ENCODE measurements around the gene TNFRSF14. TPM values are rescaled to one million over a fixed set of nuclear protein-coding genes. Genes with fewer than 3 reads are reported as not detected.

TNFRSF14 gene
- total and polyA plus RNA-seq, 2 of the 13 experiments (the other 11 are each of a cell fraction or from before 2014, with no cell fraction given): 11.9 to 49.9 TPM

DNA sequence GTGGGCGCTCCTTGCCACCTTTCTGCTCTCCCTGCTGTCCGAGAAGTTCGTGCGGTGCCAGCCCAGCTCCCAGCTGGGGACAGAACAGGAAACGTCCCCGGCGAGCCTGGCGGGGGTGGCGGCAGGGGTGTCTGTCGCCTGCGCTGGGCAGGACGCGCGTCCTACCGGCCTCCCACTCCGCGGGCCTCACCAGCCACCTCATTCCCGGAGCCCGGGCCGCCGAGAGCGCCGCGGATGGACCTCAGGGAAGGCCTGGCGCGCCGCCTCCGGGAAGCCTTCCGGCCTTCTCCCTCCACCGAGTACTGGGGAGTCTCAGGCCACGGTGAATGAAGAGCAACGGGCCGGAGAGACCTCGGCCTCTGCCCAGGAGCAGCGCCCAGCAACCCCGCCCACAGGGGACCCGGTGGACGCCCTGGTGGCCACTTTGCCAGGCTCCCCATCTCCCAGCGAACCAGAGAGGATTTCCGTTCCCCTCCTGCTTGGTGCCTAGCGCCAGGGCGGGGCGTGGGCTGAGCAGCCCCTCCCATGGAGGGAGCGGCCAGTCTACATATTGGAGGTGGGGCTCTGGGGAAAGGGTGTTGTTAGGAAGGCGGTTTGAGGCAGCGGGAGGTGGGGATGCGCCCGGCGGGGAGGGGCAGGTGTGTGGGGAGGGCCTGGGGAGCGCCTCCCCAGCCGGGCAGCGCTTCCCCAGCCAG lies 9.5 kb upstream of the TNFRSF14 start (continued):
- TF ChIP-seq ZNF766 (CRISPR knock-in tag; IDR thresholded peaks at IDR 0.05; ENCODE audit: borderline replicate concordance) (no peak), SP1 (IDR thresholded peaks at IDR 0.05) (no peak), SP1 (CRISPR knock-in tag; IDR thresholded peaks at IDR 0.05) (no peak; the same call in 1 of the 2 replicates), GATA4 (IDR thresholded peaks at IDR 0.05; ENCODE audit: borderline replicate concordance, low read depth) (no peak), GABPA (IDR thresholded peaks at IDR 0.05; ENCODE audit: low read depth, low read length) (no peak), GABPA (CRISPR knock-in tag; IDR thresholded peaks at IDR 0.05; ENCODE audit: low read depth) (peak; percentile 60), MTA1 (CRISPR knock-in tag; IDR thresholded peaks at IDR 0.05; ENCODE audit: borderline replicate concordance) (no peak), MTF1 (CRISPR knock-in tag; IDR thresholded peaks at IDR 0.05) (no peak), GLI4 (CRISPR knock-in tag; IDR thresholded peaks at IDR 0.05; ENCODE audit: borderline replicate concordance) (0 out of 2 replicates have a peak, but pooled peaks have one; percentile 61), STAG1 (CRISPR knock-in tag; IDR thresholded peaks at IDR 0.05) (no peak), ZNF883 (CRISPR knock-in tag; IDR thresholded peaks at IDR 0.05; ENCODE audit: not compliant biosample characterization) (peak; percentile 51), ZFP91 (CRISPR knock-in tag; IDR thresholded peaks at IDR 0.05; ENCODE audit: borderline replicate concordance) (peak; percentile 71; the same call in 1 of the 2 replicates), ZHX2 (IDR thresholded peaks at IDR 0.05; ENCODE audit: low read depth) (no peak), ZHX2 (CRISPR knock-in tag; IDR thresholded peaks at IDR 0.05; ENCODE audit: borderline replicate concordance) (no peak), SSRP1 (CRISPR knock-in tag; IDR thresholded peaks at IDR 0.05) (no peak), ZMYM3 (CRISPR knock-in tag; IDR thresholded peaks at IDR 0.05) (peak; percentile 89), ELF4 (CRISPR knock-in tag; IDR thresholded peaks at IDR 0.05; ENCODE audit: borderline replicate concordance) (no peak), ATAD3A (CRISPR knock-in tag; IDR thresholded peaks at IDR 0.05) (no peak), ZNF296 (CRISPR knock-in tag; conservative IDR thresholded peaks at IDR 0.05) (no peak), TAF15 (IDR thresholded peaks at IDR 0.05; ENCODE audit: low read depth, low read length, poor library complexity, severe bottlenecking) (no peak), ZNF703 (CRISPR knock-in tag; IDR thresholded peaks at IDR 0.05; ENCODE audit: borderline replicate concordance) (peak; percentile 65; the same call in 1 of the 2 replicates), ZFP62 (CRISPR knock-in tag; IDR thresholded peaks at IDR 0.05) (no peak), ZNF124 (CRISPR knock-in tag; IDR thresholded peaks at IDR 0.05) (0 out of 2 replicates have a peak, but pooled peaks have one; percentile 51)
- TF ChIP-seq, protein P1, sequence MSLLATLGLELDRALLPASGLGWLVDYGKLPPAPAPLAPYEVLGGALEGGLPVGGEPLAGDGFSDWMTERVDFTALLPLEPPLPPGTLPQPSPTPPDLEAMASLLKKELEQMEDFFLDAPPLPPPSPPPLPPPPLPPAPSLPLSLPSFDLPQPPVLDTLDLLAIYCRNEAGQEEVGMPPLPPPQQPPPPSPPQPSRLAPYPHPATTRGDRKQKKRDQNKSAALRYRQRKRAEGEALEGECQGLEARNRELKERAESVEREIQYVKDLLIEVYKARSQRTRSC (CRISPR knock-in tag; IDR thresholded peaks at IDR 0.05; ENCODE audit: low read depth): no peak

All from HepG2 (cell line).